Lung microvascular endothelial cell (primary cell): ENCODE data around the gene STK31. TPM values are rescaled to one million over a fixed set of nuclear protein-coding genes. Genes with fewer than 3 reads are reported as not detected.
"Not testable (repeated sequence)": the region's sequence is repeated elsewhere in the genome, so short reads cannot be mapped to it uniquely, and the experiment has no call there.

ENCODE experiments used
- DNase-seq, 2 donors: peaks; one replicate each; pipeline versions ENCODE4 v3.0.0 to v3.0.0-alpha.2; 2010; ENCODE audit warnings: low read depth in 2 of 2
- total RNA-seq: library from RNA; depleted of rRNA; stranded (reverse); fragments of >200 nt; gene quantifications from 2 replicates; pipeline ENCODE4 v1.2.1, GENCODE V29; 2014

Gene STK31
- total RNA-seq, 1 donor from 2014 or later: 0.20 TPM

DNA sequence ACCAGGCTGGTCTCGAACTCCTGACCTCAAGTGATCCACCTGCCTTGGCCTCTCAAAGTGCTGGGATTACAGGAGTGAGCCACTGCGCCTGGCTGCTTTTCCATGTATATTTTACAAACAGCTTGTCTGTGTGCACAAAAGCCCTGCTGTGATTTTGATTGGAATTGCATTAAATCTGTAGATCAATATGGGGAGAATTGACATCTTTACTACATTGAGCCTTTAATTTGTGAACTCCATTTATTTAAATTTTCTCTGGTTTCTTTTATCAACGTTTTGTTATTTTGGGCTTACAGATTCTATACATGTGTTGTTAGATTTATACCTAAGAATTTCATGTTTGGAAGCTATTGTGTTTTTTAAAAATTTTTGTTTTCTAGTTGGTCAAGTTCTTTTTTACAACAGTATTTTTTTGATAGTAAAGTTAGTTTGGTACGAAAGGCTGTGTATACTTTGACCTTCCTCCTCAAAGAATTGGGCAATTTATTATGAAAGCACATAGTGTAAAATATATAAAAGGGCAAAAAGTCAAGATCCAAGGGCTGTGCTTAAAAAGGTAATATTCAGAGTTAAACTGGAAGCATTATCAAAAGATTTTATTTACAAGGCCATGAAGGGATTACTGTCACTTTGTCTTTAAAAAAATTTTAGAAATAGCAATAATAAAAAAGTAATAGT, 92.8 kb downstream of the STK31 start:
- no peak for DNase-seq

DNA sequence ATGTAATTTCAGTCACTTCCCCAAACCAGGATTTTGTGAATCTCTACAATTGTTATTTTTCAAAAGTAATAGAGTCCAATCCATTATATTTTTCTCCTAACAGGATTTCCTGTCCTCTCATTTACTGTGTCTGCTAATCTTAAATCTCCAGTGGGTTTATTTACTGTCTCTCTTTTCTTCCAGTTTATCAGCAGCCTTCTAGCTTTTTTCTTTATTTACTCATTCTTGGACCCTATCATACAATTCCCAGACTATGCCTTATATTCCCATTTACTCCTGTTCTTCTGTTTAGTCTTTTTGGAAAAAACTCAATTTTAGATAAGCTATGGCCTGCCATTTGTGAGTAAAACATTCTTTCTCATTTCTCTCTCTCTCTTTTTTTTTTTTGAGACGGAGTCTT, 94.7 kb downstream of the STK31 start:
- no peak for DNase-seq

DNA sequence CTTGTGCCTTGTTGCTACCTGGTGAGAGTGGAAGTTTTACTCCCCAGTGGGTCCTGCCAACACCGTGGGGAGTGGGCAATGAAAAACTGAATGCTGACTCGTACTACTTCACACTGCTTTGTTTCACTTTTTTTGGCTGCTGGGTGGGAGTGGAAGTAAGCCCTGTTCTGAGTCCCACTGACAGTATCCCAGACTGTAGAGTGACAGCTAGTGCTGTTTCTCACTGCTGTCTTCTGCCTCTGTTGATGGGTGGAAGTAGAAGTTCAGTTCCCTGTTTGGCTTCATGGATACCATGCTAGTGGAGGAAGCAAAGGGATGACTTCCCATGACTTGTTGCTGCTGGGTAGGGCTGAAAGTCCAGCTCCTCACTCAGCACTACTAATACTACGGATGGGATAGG, 98.4 kb downstream of the STK31 start:
- DNase-seq: no peak

DNA sequence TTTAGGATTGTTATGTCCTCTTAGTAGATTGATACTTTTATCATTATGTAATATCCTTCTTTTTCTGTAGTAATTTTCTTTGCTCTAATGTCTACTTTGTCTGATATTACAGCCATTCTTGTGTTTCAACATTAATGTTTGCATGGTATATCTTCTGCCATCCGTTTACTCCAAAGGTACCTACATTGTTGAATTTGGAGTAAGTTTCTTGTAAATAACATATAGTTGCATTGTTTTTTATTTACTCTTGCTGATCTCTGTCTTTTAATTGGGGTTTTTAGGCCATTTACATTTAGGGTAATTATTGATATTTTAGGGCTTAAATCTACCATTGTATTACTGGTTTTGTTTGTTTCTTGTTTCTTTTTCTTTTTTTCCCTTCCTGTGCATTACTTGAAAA, 100.1 kb downstream of the STK31 start:
- DNase-seq: no peak

DNA sequence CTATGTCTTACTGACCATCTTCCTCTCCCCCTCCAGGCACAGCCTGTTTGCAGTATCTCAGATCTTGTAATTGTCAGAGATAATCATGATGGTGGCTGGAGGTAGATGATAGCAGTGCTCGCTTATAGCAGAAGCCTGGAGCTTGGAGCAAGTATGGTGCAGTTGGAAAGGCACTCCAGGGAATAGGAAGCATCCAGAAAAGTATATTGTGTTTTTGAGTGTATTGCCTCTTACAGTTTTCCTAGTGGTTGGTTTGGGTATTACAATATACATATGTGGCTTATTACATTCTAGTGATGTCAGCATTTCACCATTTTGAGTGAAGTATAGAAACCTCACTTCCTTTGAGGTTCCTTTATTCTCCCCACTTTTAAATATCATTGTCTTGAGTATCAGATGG, 101.5 kb downstream of the STK31 start:
- DNase-seq: no peak

DNA sequence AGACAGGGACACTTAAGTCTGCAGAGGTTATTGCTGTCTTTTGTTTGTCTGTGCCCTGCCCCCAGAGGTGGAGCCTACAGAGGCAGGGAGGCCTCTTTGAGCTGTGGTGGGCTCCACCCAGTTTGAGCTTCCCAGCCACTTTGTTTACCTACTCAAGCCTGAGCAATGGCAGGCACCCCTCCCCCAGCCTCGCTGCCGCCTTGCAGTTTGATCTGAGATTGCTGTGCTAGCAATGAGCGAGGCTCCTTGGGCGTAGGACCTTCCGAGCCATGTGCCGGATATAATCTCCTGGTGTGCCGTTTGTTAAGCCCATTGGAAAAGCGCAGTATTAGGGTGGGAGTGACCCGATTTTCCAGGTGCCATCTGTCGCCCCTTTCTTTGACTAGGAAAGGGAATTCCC, 118.1 kb downstream of the STK31 start:
- DNase-seq: not testable (repeated sequence)

DNA sequence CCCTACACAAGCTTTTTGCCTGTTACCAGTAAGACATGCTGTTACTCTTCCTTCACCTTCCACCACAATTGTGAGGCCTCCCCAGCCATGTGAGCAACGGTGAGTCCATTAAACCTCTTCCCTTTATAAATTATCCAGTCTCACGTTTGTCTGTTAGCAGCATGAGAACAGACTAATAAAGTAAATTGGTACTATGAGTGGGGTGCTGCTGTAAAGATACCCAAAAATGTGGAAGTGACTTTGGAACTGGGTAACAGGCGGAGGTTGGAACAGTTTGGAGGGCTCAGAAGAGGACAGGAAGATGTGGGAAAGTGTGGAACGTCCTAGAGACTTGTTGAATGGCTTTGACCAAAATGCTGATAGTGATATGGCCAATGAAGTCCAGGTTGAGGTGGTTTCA, 122.7 kb downstream of the STK31 start:
- not testable (repeated sequence) for DNase-seq

DNA sequence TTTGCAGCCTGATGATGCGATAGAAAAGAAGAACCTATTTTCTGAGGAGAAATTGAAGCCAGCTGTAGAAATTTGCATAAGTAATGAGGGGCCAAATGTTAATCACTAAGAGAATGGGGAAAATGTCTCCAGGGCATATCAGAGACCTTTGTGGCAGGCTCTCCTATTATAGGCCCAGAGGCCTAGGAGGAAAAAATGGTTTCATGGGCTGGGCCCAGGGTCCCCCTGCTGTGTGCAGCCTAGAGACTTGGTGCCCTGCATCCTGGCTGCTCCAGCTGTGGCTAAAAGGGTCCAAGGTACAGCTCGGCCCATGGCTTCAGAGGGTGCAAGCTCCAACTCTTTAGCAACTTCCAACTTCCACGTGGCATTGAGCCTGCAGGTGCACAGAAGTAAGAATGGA, 123.4 kb downstream of the STK31 start:
- no peak for DNase-seq

DNA sequence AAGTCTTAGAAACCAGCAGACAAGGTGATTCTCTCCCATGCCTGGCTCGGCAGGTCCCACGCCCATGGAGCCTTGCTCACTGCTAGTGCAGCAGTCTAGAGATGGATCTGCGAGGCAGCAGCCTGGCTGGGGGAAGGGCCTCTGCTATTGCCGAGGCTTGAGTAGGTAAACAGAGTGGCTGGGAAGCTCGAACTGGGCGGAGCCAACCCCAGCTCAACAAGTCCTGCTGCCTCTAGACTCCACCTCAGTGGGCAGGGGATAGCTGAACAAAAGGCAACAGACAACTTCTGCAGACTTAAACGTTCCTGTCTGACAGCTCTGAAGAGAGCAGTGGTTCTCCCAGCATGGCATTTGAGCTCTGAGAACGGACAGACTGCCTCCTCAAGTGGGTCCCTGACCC, 134.8 kb downstream of the STK31 start:
- not testable (repeated sequence) for DNase-seq

DNA sequence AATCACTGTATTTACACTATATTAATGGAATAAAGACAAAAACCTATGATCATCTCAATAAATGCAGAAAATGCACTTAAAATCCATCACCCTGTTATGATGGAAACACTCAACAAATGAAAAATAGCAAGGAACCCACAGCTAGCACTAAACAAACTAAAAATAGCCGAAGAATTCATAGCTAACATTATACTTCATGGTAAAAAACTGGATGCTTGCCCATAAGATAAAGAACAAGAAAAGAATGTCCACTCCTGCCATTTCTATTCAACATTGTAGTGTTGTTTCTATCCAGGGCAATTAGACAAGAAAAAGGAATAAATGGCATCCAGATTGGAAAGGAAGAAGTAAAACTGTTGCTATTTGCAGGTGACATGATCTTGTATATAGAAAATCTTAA, 142.1 kb downstream of the STK31 start:
- no peak for DNase-seq

DNA sequence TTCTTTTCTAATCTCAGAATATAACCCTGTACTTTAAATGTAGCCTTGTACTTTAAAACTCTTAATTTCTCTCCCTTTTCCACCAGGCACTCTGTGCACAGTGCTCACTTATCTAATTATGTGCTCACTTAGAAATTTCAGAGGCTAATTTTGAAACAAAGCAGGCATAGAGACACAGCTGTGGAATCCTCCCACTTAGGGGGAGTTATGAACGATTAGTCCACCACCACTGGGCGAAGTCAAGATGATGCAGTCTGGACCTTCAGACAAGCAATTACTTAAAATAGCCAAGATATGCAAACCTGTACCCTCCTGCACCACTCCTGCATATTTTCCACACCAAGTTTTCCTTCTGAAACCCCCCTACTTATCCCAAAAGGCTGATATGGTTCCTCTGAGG, 143.0 kb downstream of the STK31 start:
- DNase-seq: no peak

DNA sequence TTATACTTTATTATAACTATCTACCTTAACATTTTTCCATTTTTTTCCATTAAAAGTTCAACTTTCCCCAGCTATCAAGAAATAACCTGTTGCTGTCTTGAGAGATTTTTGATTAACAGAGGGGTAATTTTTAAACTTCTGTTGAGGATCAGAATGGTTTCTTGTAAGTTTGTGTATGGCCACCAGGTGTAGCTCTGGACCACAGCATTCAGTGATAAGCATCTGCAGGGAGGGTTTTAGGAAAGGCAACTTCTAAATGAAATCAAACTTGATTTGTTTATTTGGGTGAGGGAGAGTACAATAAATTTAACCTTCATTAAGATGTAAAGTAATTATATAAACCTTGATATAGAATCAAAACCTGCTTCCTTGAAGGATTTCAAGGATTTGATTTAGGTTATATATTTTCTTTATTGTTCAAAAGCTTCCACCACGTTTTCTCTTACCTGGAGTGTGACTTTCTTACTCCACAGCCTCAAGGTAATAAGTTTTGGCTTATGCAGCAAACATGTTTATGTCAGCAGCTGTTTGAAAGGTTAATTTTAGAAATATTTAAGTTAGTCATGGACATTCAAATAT, 153.3 kb downstream of the STK31 start:
- peak; percentile 23 for DNase-seq

DNA sequence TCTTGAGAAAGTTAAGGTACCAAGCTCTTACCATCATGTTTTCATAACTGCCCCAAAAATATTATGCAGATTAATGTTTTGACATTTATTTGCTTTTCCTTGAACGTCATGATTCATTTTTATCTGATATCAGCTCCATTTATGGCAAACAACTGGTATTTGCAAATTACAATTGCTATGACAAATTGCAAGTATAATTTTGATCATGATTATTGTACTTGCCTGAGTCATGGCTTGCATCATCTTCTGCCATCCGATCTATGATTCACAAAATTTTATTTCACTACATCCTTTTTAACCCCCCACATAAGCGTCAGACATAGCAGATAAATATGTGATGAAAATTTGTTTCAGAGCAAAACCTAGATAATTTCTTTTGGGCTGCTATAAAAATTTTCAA, 155.0 kb downstream of the STK31 start:
- peak in 1 of 2 donors; percentile 22 for DNase-seq

DNA sequence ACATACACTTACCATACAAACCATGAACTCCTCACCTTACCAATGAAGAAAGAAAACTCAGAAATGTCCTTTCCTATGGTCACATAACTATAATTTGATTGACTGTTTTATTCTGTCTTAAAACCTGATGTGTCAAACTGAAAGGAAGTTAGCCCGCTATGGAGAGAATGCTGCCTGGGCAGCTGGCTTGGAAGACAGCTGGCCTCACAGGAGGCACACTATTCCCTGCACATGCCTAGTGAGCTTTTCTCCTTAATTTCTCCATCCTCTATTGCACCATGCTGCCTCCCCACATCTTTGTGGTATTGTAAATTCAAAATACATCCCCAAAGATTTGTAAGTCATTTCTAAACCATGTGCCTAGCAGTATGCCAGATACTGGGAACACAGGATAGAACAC, 163.3 kb downstream of the STK31 start:
- DNase-seq: no peak

DNA sequence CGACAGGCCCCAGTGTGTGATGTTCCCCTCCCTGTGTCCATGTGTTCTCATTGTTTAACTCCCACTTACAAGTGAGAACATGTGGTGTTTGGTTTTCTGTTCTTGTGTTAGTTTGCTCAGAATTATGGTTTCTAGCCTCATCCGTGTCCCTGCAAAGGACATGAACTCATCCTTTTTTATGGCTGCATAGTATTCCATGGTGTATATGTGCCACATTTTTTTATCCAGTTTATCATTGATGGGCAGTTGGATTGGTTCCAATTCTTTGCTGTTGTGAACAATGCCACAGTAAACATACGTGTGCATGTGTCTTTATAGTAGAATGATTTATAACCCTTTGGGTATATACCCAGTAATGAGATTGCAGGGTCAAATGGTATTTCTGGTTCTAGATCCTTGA, 166.5 kb downstream of the STK31 start:
- not testable (repeated sequence) for DNase-seq

Other genes starting within 250 kb of the STK31 start
- 6.0 and 23.1 TPM in 2 replicates for gene IGF2BP3, start 239.7 kb upstream of the STK31 start, total RNA-seq
- gene TRA2A, start 178.2 kb upstream of the STK31 start, total RNA-seq: 20.3 and 28.8 TPM in 2 replicates
- gene CCDC126, start 112.8 kb upstream of the STK31 start, total RNA-seq: 13.9 and 20.8 TPM in 2 replicates
- gene FAM221A, start 30.0 kb upstream of the STK31 start, total RNA-seq: 4.1 and 8.1 TPM in 2 replicates